ENCODE data around the gene MYLK. TPM values are rescaled to one million over a fixed set of nuclear protein-coding genes. Genes with fewer than 3 reads are reported as not detected.

Gene MYLK
- total RNA-seq, 2 donors from 2014 or later, result 30.5 to 85.1 TPM

DNA sequence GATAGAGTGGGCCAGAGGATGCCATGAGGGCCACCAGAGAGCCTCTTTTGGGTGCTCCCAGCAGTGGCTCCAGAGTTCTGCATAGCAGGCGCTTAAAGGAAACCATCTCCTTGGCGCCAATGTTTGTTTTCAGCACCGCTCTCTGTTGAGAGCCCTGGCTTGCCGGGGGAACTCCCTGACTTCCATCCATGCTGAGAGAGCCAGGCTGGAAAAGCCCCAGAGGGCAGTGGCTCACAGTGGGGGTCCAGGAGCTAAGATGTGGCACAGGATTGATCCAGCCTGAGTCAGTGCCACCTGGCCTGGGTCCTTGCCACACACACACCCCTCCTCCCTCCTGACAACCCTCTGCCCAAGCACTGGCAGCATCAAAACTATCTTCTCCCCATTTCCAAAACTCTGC lies 248.9 kb downstream of the MYLK start:
- TF ChIP-seq, protein P1, sequence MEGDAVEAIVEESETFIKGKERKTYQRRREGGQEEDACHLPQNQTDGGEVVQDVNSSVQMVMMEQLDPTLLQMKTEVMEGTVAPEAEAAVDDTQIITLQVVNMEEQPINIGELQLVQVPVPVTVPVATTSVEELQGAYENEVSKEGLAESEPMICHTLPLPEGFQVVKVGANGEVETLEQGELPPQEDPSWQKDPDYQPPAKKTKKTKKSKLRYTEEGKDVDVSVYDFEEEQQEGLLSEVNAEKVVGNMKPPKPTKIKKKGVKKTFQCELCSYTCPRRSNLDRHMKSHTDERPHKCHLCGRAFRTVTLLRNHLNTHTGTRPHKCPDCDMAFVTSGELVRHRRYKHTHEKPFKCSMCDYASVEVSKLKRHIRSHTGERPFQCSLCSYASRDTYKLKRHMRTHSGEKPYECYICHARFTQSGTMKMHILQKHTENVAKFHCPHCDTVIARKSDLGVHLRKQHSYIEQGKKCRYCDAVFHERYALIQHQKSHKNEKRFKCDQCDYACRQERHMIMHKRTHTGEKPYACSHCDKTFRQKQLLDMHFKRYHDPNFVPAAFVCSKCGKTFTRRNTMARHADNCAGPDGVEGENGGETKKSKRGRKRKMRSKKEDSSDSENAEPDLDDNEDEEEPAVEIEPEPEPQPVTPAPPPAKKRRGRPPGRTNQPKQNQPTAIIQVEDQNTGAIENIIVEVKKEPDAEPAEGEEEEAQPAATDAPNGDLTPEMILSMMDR (IDR thresholded peaks at IDR 0.05), result no peak
- Histone ChIP-seq H3K36me3 (peaks cover 10% of the 10 kb centered on the region), H3K4me1 (peaks cover 0 to 40% of the 10 kb centered on the region in 2 donors), H3K27me3 (no peaks in the 10 kb centered on the region), H3K4me3 (no peak overlapping the region), H3K27ac (peak overlapping the region in 1 of 2 donors; percentile 60), H3K9me3 (no peaks in the 10 kb centered on the region)
- DNase-seq (ENCODE audit: low spot score), result no peak

DNA sequence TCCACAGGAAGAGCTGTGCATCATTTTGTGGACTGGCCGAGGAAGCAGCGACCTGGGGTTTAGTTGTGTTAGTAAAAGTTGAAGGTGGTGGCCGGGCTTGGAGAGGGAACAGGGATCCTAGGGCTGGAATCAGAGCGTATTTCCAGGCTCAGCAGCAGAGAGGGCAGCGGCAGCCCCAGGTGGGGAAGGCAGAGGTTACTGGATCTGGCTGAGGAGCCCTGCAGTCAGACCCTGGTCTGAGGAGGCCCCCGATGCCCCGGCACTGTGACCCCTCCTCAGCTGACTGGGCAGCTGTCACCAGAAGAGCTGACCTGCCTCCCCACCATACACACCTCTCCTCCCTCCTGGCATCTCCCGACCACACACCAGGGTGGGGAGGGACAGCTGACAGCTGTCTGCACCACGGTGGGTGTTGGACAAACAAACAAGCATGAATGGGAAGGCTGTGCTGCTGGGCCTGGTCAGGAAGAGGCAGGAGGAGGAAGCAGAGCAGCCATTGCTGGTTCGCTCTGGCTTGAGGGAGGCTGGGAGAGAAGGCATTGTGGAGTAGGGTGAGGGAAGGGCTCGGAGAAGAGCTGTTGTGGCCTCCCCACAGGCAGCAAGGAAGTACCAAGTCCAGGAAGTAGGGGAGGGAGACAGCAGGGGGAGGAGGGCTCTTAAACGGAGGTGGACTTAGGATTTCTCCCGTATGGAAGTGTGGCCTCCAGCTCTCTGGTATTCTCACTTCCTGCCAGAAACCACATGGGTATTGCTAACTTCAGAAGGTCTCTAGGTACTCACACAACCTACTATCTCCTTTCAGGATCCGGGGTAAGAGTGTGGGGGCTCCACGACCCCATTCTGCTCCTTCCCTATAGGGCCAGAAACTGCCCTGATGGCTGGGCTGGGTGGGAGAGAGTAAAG lies 249.7 kb downstream of the MYLK start:
- H3K4me3 ChIP-seq, result no peak overlapping the region
- no peak for DNase-seq (ENCODE audit: low spot score)
- H3K9me3 ChIP-seq, result no peaks in the 10 kb centered on the region
- H3K27ac ChIP-seq, result peak overlapping the region in 1 of 2 donors; percentile 60
- peaks cover 10% of the 10 kb centered on the region for H3K36me3 ChIP-seq
- H3K4me1 ChIP-seq, result peaks cover 0 to 40% of the 10 kb centered on the region in 2 donors
- no peaks in the 10 kb centered on the region for H3K27me3 ChIP-seq
- TF ChIP-seq, protein P1 (IDR thresholded peaks at IDR 0.05), result no peak

DNA sequence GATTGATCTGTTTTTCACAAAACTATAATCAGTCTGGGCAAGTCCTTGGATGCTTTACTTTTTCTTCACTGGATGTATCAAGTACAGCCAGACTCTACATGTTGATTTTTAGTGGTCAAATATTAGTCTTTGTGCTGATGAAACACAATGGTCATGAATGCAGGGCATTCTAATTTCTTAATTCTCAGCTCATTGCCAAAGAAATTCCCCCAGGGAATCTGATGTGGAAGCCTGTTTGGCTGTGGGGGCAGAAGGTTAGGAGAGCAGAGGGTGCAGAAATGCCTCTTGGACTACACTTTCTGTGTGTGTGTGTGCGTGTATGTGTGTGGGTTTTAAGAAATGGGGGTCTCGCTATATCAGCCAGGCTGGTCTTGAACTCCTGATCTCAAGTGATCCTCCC lies 250.6 kb downstream of the MYLK start:
- Histone ChIP-seq H3K4me3 (no peak overlapping the region), H3K4me1 (peaks cover 0 to 42% of the 10 kb centered on the region in 2 donors), H3K27ac (no peak overlapping the region), H3K9me3 (no peaks in the 10 kb centered on the region), H3K36me3 (peaks cover 10% of the 10 kb centered on the region), H3K27me3 (no peaks in the 10 kb centered on the region)
- TF ChIP-seq, protein P1 (IDR thresholded peaks at IDR 0.05), result no peak
- DNase-seq (ENCODE audit: low spot score), result no peak

DNA sequence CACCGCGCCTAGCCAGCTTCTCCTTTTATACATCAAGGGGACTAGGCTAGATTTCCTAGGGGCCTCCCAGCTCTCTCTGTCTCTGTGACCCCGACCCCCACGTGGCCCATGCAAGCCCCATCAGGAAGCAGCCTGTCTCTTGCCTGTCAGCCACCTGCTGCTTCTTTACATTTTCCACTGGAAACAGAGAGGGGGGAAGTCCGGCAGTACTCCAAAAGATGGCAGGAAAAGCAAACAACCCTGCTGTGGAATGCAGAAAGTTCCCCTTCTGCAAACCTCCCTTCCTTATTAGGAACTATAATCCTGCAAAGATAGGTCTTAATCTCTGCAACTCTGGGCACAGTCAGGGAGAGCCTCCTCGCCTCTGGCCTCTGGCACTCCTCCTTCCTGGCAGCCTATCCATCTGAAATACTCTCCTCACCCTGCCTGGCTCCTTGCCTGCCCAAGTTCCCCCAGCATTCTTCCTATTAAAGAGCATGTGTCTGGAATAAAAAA lies 251.9 kb downstream of the MYLK start:
- H3K27ac ChIP-seq, result peak overlapping the region in 1 of 2 donors; percentile 31
- no peak for DNase-seq (ENCODE audit: low spot score)
- H3K36me3 ChIP-seq, result peaks cover 1% of the 10 kb centered on the region
- no peak overlapping the region for H3K4me3 ChIP-seq
- H3K9me3 ChIP-seq, result no peaks in the 10 kb centered on the region
- no peaks in the 10 kb centered on the region for H3K27me3 ChIP-seq
- H3K4me1 ChIP-seq, result peaks cover 0 to 49% of the 10 kb centered on the region in 2 donors
- TF ChIP-seq, protein P1 (IDR thresholded peaks at IDR 0.05), result no peak

DNA sequence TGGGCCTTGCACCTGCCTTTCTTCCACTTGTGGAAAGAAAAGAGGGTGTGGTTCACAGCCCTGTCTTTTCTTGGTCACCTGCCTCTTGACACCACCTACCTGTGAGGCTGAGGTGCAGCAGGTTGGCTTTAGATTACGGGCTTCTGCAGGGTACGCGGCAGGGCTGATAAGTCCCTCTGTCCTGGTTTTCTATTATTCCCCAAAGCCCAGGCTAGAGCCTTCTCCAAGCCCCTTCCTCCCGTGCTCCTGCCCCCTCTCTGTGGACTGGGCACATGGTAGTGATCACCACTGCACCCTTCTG lies 254.4 kb downstream of the MYLK start:
- Histone ChIP-seq H3K36me3 (no peaks in the 10 kb centered on the region), H3K4me3 (no peak overlapping the region), H3K4me1 (peaks cover 0 to 32% of the 10 kb centered on the region in 2 donors), H3K27ac (no peak overlapping the region), H3K27me3 (no peaks in the 10 kb centered on the region), H3K9me3 (no peaks in the 10 kb centered on the region)
- TF ChIP-seq, protein P1 (IDR thresholded peaks at IDR 0.05), result no peak
- no peak for DNase-seq (ENCODE audit: low spot score)
